GM12801 (cell line): ENCODE results near the gene STAM2.

Experiments
- CTCF ChIP-seq: IDR thresholded peaks from one replicate; pipeline ENCODE4 v1.5.1; 2011; ENCODE audit warnings: control low read depth; ENCODE audit not compliant: insufficient read length; ENCODE audit errors: extremely low read depth

STAM2 gene

GRCh38 chr2:152094014-152094413 is 81.5 kb downstream of the STAM2 start:
- TF ChIP-seq CTCF, result no peak

- no peak for TF ChIP-seq CTCF
Observed at GRCh38 chr2:152093464-152093863, 82.1 kb downstream of the STAM2 start.

- TF ChIP-seq CTCF, result no peak
Observed at GRCh38 chr2:152092095-152092494, 83.5 kb downstream of the STAM2 start.

GRCh38 chr2:152089238-152089637 is 86.3 kb downstream of the STAM2 start:
- no peak for TF ChIP-seq CTCF

GRCh38 chr2:152088006-152088405 is 87.6 kb downstream of the STAM2 start:
- no peak for TF ChIP-seq CTCF

GRCh38 chr2:152086231-152086630 is 89.3 kb downstream of the STAM2 start:
- no peak for TF ChIP-seq CTCF

- no peak for TF ChIP-seq CTCF
Observed at GRCh38 chr2:152084076-152084475, 91.5 kb downstream of the STAM2 start.
